ENCODE measurements around the gene CNTNAP3B.
"Not testable (repeated sequence)": the region's sequence is repeated elsewhere in the genome, so short reads cannot be mapped to it uniquely, and the experiment has no call there.

The CNTNAP3B gene

GRCh38 chr9:42129073-42129729 is at the start of gene CNTNAP3B:
Gene CNTNAP3B (minus strand): TSS chr9:42129426. CDS start chr9:42129094, 332 bp downstream.
- DNase-seq (ENCODE audit: low read depth, low spot score) = not testable (repeated sequence)

DNA sequence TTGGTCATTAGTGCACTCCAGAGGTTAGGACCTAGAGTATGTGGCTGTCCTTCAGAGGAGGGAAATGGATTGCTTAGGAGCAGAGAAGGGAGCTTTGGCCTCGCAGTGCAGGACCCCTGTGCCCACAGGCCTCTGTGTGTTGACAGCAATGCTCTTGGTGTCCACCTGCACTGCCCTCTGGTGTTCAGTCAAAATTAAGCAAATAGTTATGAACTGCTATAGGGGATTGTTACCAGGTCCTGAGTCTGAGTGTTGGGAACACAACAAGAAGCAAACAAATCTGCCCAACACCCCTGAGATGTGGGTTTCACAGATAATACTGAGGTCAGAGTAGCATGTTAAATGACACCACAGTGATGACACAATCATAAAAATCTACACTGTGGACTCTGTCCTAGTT is 31.1 kb upstream of the CNTNAP3B start:
- not testable (repeated sequence) for DNase-seq (ENCODE audit: low read depth, low spot score)

DNA sequence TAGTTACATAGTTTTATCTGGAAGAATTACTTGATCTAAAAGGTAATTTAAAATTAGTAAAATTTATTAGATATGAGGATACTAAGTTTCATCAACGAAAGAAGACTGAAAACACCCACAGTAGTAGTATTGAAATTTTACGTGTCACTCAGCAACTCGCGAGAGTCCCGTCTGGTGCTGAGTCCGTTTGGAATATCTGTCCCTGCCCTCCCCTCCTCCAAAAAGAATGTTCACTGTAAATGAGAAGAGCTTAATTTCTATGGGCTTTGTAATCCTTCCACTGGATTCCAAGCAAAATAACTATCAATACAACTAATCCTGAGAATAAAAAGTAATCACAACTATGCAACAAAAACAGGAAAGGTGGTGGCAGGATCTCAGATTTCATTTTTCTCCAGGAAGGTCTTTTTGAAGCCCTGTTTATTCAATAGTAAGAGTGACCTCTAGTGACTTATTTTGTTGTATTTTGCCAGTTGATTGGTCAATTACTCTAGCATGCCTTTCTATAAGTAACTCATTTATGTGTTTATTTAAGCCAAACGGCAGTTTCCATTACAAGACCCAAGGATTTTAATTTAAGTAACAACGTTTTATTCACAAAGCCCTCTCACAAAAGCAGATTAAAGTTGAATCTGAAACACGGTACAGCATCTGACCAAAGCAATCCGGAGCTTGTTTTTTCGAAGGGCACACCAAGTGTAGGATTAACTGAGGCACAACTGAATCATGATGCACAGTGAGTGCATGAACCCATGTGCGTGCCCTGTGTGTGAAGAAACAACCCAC is 2.0 kb downstream of the CNTNAP3B start:
- not testable (repeated sequence) for DNase-seq (ENCODE audit: low read depth, low spot score)

DNA sequence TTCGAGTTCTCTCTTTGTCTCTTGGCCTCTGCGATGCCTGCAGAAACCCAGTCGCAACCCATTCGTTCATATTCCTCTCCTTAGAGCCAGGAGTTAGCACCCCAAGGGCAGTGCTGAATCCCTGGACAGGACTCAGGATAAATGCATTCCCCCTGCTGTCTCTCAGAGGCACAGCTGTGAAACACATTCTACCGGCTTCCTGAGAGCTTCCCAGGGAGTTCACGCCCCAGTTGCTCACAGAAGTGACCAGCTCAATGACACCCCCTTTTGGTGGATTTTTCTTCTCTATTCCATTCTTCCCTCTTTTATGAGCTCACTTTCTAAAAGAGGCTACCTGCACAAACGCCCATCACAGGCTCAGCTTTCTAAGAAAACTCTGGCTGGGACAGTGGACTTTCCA is 8.2 kb downstream of the CNTNAP3B start:
- not testable (repeated sequence) for DNase-seq (ENCODE audit: low read depth, low spot score)

GRCh38 chr9:42095929-42096328 is 33.3 kb downstream of the CNTNAP3B start:
- DNase-seq (ENCODE audit: low read depth, low spot score) = not testable (repeated sequence)

- not testable (repeated sequence) for DNase-seq (ENCODE audit: low read depth, low spot score)
Observed at GRCh38 chr9:42084559-42084952, 44.7 kb downstream of the CNTNAP3B start.

GRCh38 chr9:42083877-42084558 is 45.2 kb downstream of the CNTNAP3B start:
- DNase-seq (ENCODE audit: low read depth, low spot score) = not testable (repeated sequence)

DNA sequence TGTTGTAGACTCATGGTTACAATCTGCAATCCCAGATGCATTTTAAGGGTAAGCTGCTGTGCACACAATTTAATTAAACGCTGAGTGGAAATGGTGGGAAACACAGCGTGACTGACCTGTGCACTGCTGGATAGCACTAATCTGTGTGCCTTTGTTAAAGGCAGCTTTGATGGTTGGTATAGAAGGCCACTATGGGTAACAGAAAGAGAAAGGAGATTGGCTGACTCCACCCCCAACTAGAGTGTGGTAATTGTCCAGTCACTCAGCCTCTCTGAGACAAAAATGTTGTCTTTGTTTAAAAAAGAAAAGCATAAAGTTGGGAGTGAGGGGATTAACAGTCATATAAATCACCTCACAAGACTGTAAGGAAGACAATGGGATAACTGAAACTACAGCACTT is 48.9 kb downstream of the CNTNAP3B start:
- not testable (repeated sequence) for DNase-seq (ENCODE audit: low read depth, low spot score)

GRCh38 chr9:42074868-42075267 is 54.4 kb downstream of the CNTNAP3B start:
- DNase-seq (ENCODE audit: low read depth, low spot score) = not testable (repeated sequence)

GRCh38 chr9:42071026-42071425 is 58.2 kb downstream of the CNTNAP3B start:
- DNase-seq (ENCODE audit: low read depth, low spot score) = not testable (repeated sequence)

- DNase-seq (ENCODE audit: low read depth, low spot score) = not testable (repeated sequence)
Observed at GRCh38 chr9:42070035-42070799, 59.0 kb downstream of the CNTNAP3B start.

GRCh38 chr9:42053874-42054273 is 75.4 kb downstream of the CNTNAP3B start:
- not testable (repeated sequence) for DNase-seq (ENCODE audit: low read depth, low spot score)

DNA sequence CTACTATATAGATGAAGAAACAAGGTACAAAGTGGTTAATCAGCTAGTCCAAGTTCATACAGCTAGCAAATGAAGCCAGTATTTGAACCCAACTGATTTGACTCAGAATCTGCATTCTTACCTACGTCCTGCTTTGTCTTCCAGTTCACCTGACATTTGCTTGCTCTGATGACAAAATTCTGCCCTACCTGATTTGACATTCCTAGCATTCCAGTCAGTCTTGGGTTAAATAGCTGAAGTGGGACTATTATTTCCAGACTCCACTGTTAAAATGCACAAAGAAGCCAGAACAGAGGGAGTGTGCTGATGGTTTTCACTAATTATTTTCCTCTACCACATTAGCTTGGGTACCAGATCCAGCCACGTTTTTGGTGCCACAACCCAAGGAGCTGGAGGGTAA is 78.5 kb downstream of the CNTNAP3B start:
- not testable (repeated sequence) for DNase-seq (ENCODE audit: low read depth, low spot score)

- DNase-seq (ENCODE audit: low read depth, low spot score) = not testable (repeated sequence)
Observed at GRCh38 chr9:42044422-42045010, 84.7 kb downstream of the CNTNAP3B start.

- not testable (repeated sequence) for DNase-seq (ENCODE audit: low read depth, low spot score)
Observed at GRCh38 chr9:42033541-42033940, 95.7 kb downstream of the CNTNAP3B start.

DNA sequence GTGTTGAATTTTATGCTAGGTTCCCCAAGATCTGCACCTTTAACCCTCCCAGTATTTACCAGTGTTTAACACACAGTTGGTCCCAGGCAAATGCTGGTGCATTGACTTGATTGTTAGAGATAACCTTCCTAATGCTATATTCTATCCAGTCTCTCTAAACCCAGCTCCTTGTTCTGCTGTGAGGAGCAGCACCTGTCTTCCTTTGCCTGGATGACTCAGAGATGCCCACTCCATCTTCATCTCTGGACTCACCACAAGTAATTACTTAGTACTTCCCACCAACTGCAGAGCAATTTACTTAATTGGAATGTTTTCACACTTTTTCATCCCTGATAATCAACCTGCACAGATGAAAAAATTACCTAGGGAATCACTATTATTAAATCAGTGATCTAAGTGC is 108.6 kb downstream of the CNTNAP3B start:
- DNase-seq (ENCODE audit: low read depth, low spot score) = not testable (repeated sequence)

DNA sequence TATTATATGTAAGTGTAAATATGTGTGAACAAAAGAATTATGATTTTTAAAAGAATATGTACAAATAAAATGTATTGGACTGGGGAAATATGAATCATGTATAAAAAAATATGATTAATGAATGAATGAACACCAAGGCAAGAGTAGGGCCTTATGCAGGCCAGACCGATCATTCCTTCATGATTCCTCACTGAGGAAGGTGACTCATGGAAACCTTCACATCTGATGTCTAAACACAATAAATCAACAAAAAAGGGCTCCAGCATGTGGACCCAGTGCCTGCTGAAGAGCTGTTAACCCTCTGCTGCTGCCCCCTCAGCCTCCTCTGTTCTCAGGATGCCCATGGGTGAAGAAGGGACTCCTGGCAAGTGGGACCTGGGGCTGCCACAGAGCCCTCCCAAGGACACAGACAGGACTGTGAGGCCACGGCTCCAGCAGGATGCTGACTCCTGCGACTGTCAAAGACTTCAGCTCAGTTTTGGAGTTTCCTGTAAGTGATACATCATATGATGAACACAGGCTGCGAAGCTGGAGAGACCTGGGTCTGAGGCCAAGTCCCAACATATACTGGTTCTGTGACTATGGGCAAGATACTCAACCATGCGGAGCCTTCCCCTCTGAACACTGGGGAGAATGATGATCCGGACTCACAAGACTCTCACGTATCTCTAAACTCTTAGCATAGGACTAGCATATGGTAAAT is 110.9 kb downstream of the CNTNAP3B start:
- DNase-seq (ENCODE audit: low read depth, low spot score) = not testable (repeated sequence)

- DNase-seq (ENCODE audit: low read depth, low spot score) = not testable (repeated sequence)
Observed at GRCh38 chr9:42014317-42014716, 114.9 kb downstream of the CNTNAP3B start.

DNA sequence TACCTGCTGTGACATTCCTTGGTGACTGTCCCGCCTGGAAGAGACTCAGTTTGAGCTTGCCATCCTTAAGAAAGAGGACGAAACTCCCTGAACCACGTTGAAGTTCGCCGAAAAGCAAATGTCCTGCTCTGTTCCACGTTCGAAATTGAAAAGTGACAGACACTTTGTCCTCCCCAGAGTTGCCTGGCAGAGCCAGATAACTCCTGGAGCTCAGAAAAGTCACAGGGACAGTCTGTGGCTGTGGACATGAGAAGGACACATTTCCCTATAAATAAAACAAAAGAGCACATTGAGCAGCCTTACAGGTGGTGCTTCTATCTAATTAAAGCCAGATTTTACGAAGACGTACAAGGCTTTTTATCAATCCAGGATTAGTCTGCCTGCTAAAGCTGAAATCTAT is 137.6 kb downstream of the CNTNAP3B start:
- not testable (repeated sequence) for DNase-seq (ENCODE audit: low read depth, low spot score)

GRCh38 chr9:41980271-41980670 is 149.0 kb downstream of the CNTNAP3B start:
- DNase-seq (ENCODE audit: low read depth, low spot score) = not testable (repeated sequence)
